WTC11 (cell line): ENCODE measurements around the gene RRAGA. TPM values are rescaled to one million over a fixed set of nuclear protein-coding genes. Genes with fewer than 3 reads are reported as not detected.

ENCODE experiments used
- ATAC-seq: fragments of 200-7000 bp; cut with Tn5 transposase; 2 replicates; pipeline ENCODE4 v1.10.0; 2021; ENCODE audit warnings: mild to moderate bottlenecking, moderate library complexity
- CTCF ChIA-PET: fragments of 300-600 bp; sonication (Branson Sonifier 250); formaldehyde crosslinking; loops from one replicate; lab custom pipeline; 2021; ENCODE audit warnings: antibody characterized with exemption; lab: Charles Lee
- POLR2A ChIA-PET: fragments of 350-600 bp; sonication (Branson Sonifier 250); formaldehyde crosslinking; loops from one replicate; lab custom pipeline; 2021; ENCODE audit warnings: antibody characterized with exemption; lab: Charles Lee
- DNase-seq: peaks from one replicate; pipeline ENCODE4 v3.0.0; 2021; ENCODE audit warnings: low spot score
- H3K27ac Mint-ChIP-seq: 2 replicates; pipeline ENCODE4 v1.8.0; 2021; ENCODE audit warnings: mixed read lengths
- H3K27me3 Mint-ChIP-seq: 2 replicates; pipeline ENCODE4 v1.8.0; 2021; ENCODE audit warnings: low read depth, mild to moderate bottlenecking, moderate library complexity, mixed read lengths
- H3K36me3 Mint-ChIP-seq: 2 replicates; pipeline ENCODE4 v1.8.0; 2021; ENCODE audit warnings: mixed read lengths
- H3K4me1 Mint-ChIP-seq: 2 replicates; pipeline ENCODE4 v1.8.0; 2022; ENCODE audit warnings: mixed read lengths
- H3K4me3 Mint-ChIP-seq: 2 replicates; pipeline ENCODE4 v1.8.0; 2021; ENCODE audit warnings: mild to moderate bottlenecking, moderate library complexity, mixed read lengths
- H3K9me3 Mint-ChIP-seq: 2 replicates; pipeline ENCODE4 v1.8.0; 2021; ENCODE audit warnings: mixed read lengths
- ATF1 ChIP-seq: sonication (generic); formaldehyde crosslinking; IDR thresholded peaks from 2 replicates; pipeline ENCODE4 v1.8.1; 2023; ENCODE audit warnings: mild to moderate bottlenecking, moderate library complexity, missing genetic modification reagents
- ATF3 ChIP-seq: sonication (generic); formaldehyde crosslinking; conservative IDR thresholded peaks from 2 replicates; pipeline ENCODE4 v1.8.1; 2022; ENCODE audit warnings: mild to moderate bottlenecking, missing genetic modification reagents
- ATF6 ChIP-seq: sonication (generic); formaldehyde crosslinking; IDR thresholded peaks from 2 replicates; pipeline ENCODE4 v1.8.1; 2023; ENCODE audit warnings: mild to moderate bottlenecking, missing genetic modification reagents
- CREB1 ChIP-seq: sonication (generic); formaldehyde crosslinking; IDR thresholded peaks from 2 replicates; pipeline ENCODE4 v1.8.0; 2023; ENCODE audit warnings: mild to moderate bottlenecking, missing genetic modification reagents
- E2F4 ChIP-seq: sonication (generic); formaldehyde crosslinking; IDR thresholded peaks from 2 replicates; pipeline ENCODE4 v1.8.1; 2022; ENCODE audit warnings: low read depth, mild to moderate bottlenecking, moderate library complexity, missing genetic modification reagents, borderline replicate concordance
- ELF4 ChIP-seq: sonication (generic); formaldehyde crosslinking; IDR thresholded peaks from 2 replicates; pipeline ENCODE4 v1.8.1; 2022; ENCODE audit warnings: low read depth, mild to moderate bottlenecking, moderate library complexity, missing genetic modification reagents
- IRF2 ChIP-seq: sonication (generic); formaldehyde crosslinking; IDR thresholded peaks from 2 replicates; pipeline ENCODE4 v1.8.0; 2022; ENCODE audit warnings: low read depth, missing genetic modification reagents, borderline replicate concordance
- JUN ChIP-seq: sonication (generic); formaldehyde crosslinking; IDR thresholded peaks from 2 replicates; pipeline ENCODE4 v1.8.0; 2023; ENCODE audit warnings: mild to moderate bottlenecking, missing genetic modification reagents
- KAT7 ChIP-seq: sonication (generic); formaldehyde crosslinking; IDR thresholded peaks from 2 replicates; pipeline ENCODE4 v1.8.1; 2023; ENCODE audit warnings: missing genetic modification reagents, mild to moderate bottlenecking, borderline replicate concordance
- MAX ChIP-seq: sonication (generic); formaldehyde crosslinking; IDR thresholded peaks from 2 replicates; pipeline ENCODE4 v1.8.0; 2022; ENCODE audit warnings: mild to moderate bottlenecking, missing genetic modification reagents
- MXD4 ChIP-seq: fragments of 250-450 bp; sonication (Bioruptor Pico); IDR thresholded peaks from 2 replicates; pipeline ENCODE4 v1.8.0; 2021; ENCODE audit warnings: mild to moderate bottlenecking, moderate library complexity, borderline replicate concordance
- NR2C2 ChIP-seq: sonication (generic); formaldehyde crosslinking; IDR thresholded peaks from 2 replicates; pipeline ENCODE4 v1.8.0; 2022; ENCODE audit warnings: mild to moderate bottlenecking, missing genetic modification reagents
- NR3C1 ChIP-seq: sonication (generic); formaldehyde crosslinking; conservative IDR thresholded peaks from 2 replicates; pipeline ENCODE4 v1.8.1; 2023; ENCODE audit warnings: low read depth, mild to moderate bottlenecking, missing genetic modification reagents
- RELA ChIP-seq: sonication (generic); formaldehyde crosslinking; IDR thresholded peaks from 2 replicates; pipeline ENCODE4 v1.8.1; 2022; ENCODE audit warnings: missing genetic modification reagents, mild to moderate bottlenecking, borderline replicate concordance
- TP53 ChIP-seq: sonication (generic); formaldehyde crosslinking; IDR thresholded peaks from 2 replicates; pipeline ENCODE4 v1.8.1; 2023; ENCODE audit warnings: mild to moderate bottlenecking, missing genetic modification reagents
- USF1 ChIP-seq: sonication (generic); formaldehyde crosslinking; IDR thresholded peaks from 2 replicates; pipeline ENCODE4 v1.8.0; 2022; ENCODE audit warnings: mild to moderate bottlenecking, missing genetic modification reagents
- ZBTB43 ChIP-seq: sonication (generic); formaldehyde crosslinking; IDR thresholded peaks from 2 replicates; pipeline ENCODE4 v1.8.1; 2023; ENCODE audit warnings: mild to moderate bottlenecking, missing genetic modification reagents
- ZNF396 ChIP-seq: fragments of 250-450 bp; sonication (Bioruptor Pico); IDR thresholded peaks from 2 replicates; pipeline ENCODE4 v1.8.0; 2021; ENCODE audit warnings: mild to moderate bottlenecking, moderate library complexity, borderline replicate concordance
- ZNF416 ChIP-seq: fragments of 250-450 bp; sonication (Bioruptor Pico); IDR thresholded peaks from 2 replicates; pipeline ENCODE4 v1.9.0; 2021; ENCODE audit warnings: mild to moderate bottlenecking, inconsistent platforms
- ZNF423 ChIP-seq: fragments of 250-450 bp; sonication (Bioruptor Pico); IDR thresholded peaks from 2 replicates; pipeline ENCODE4 v2.1.2; 2022; ENCODE audit warnings: mild to moderate bottlenecking, moderate library complexity
- total RNA-seq: library from RNA; stranded (reverse); gene quantifications from 3 replicates; pipeline ENCODE4 v1.2.3, GENCODE V29; 2021

Gene RRAGA
- total RNA-seq, 1 experiment from 2014 or later, result 50.1 TPM

- no peak for DNase-seq
- Mint-ChIP-seq H3K9me3 (peaks cover 56% of the 10 kb centered on the region), H3K27ac (no peak overlapping the region), H3K4me1 (no peaks in the 10 kb centered on the region), H3K27me3 (no peaks in the 10 kb centered on the region; the same call in 1 of the 2 replicates), H3K36me3 (peaks cover 19% of the 10 kb centered on the region), H3K4me3 (no peak overlapping the region)
- ChIA-PET POLR2A (no interaction called here), CTCF (no interaction called here)
- TF ChIP-seq ZNF423 (CRISPR knock-in tag) (no peak), NR3C1 (CRISPR knock-in tag) (no peak), MXD4 (CRISPR knock-in tag) (no peak), KAT7 (CRISPR knock-in tag) (no peak), E2F4 (no peak), NR2C2 (CRISPR knock-in tag) (no peak), ZNF416 (no peak), ATF3 (CRISPR knock-in tag) (no peak), ATF1 (CRISPR knock-in tag) (no peak), IRF2 (no peak), USF1 (CRISPR knock-in tag) (no peak), ELF4 (no peak)
- ATAC-seq, result no peak
Observed at GRCh38 chr9:19000133-19000532, 49.1 kb upstream of the RRAGA start.

GRCh38 chr9:19009391-19009965, 39.7 kb upstream of the RRAGA start:
- no peak for DNase-seq
- TF ChIP-seq RELA (CRISPR knock-in tag) (no peak), CREB1 (CRISPR knock-in tag) (no peak), TP53 (CRISPR knock-in tag) (no peak), MAX (CRISPR knock-in tag) (no peak), JUN (no peak), ZNF396 (no peak), ZBTB43 (CRISPR knock-in tag) (no peak), ATF6 (CRISPR knock-in tag) (no peak)
- TF ChIP-seq, all 79 proteins: peak for 0
- Mint-ChIP-seq H3K27me3 (no peaks in the 10 kb centered on the region), H3K4me1 (no peaks in the 10 kb centered on the region), H3K36me3 (no peaks in the 10 kb centered on the region), H3K9me3 (peaks cover under 1% of the 10 kb centered on the region; the same call in 1 of the 2 replicates), H3K4me3 (no peak overlapping the region), H3K27ac (no peak overlapping the region)
- no peak for ATAC-seq
- ChIA-PET CTCF (interaction anchor here (0.7 to 1.1 kb wide), 4 partner anchors 456 to 1215 kb away, joined by 3 to 4 read pairs (median 4); no protein-coding TSS in a partner anchor), POLR2A (no interaction called here)
